PC-3 (cell line): ENCODE data around the gene DNAJC25. TPM values are rescaled to one million over a fixed set of nuclear protein-coding genes. Genes with fewer than 3 reads are reported as not detected.

Source experiments
- ATAC-seq: fragments of 200-7000 bp; cut with Tn5 transposase; 2 replicates; pipeline ENCODE4 v1.9.1; 2020; ENCODE audit warnings: mild to moderate bottlenecking, moderate library complexity
- BruUV-seq: library from RNA; stranded (reverse); fragments of 400-500 nt; replicated peaks from 2 replicates; lab custom pipeline; 2021; lab: Mats Ljungman, UMichigan
- CTCF ChIA-PET: fragments of 300-600 bp; sonication (Branson Sonifier 250); formaldehyde crosslinking; loops from one replicate; lab custom pipeline; 2022; ENCODE audit warnings: antibody characterized with exemption; lab: Charles Lee
- POLR2A ChIA-PET: fragments of 300-600 bp; sonication (Branson Sonifier 250); formaldehyde crosslinking; loops from one replicate; lab custom pipeline; 2022; ENCODE audit warnings: antibody characterized with exemption; ENCODE audit not compliant: unreplicated experiment; lab: Charles Lee
- DNase-seq: peaks from one replicate; pipeline ENCODE4 v3.0.0-alpha.2; 2015
- H2AFZ ChIP-seq: fragments of 300-600 bp; sonication (generic); 2 replicates; pipeline ENCODE4 v1.6.0; 2016; ENCODE audit warnings: antibody characterized with exemption, low read length
- H3F3A ChIP-seq: fragments of 300-600 bp; sonication (generic); one replicate; pipeline ENCODE4 v1.6.0; 2017; ENCODE audit warnings: antibody characterized with exemption, low read length, control low read depth, mild to moderate bottlenecking; ENCODE audit not compliant: unreplicated experiment
- H3K27ac ChIP-seq: fragments of 300-600 bp; sonication (generic); 2 replicates; pipeline ENCODE4 v1.5.1; 2016; ENCODE audit warnings: mild to moderate bottlenecking, low read length
- H3K27me3 ChIP-seq: fragments of 300-600 bp; sonication (generic); 2 replicates; pipeline ENCODE4 v1.6.1; 2016; ENCODE audit warnings: low read length, mixed read lengths
- H3K36me3 ChIP-seq: fragments of 300-600 bp; sonication (generic); 2 replicates; pipeline ENCODE4 v1.6.1; 2016; ENCODE audit warnings: low read depth, mixed run types, low read length, mixed read lengths
- H3K4me1 ChIP-seq: fragments of 300-600 bp; sonication (generic); 2 replicates; pipeline ENCODE4 v1.5.1; 2016; ENCODE audit warnings: low read length; ENCODE audit not compliant: insufficient read depth
- H3K4me2 ChIP-seq: fragments of 300-600 bp; sonication (generic); 2 replicates; pipeline ENCODE4 v1.6.0; 2016; ENCODE audit warnings: low read length
- H3K4me3 ChIP-seq: fragments of 300-600 bp; sonication (generic); 2 replicates; pipeline ENCODE4 v1.5.1; 2016; ENCODE audit warnings: mild to moderate bottlenecking, low read length, mixed read lengths
- H3K79me2 ChIP-seq: fragments of 300-600 bp; sonication (generic); 2 replicates; pipeline ENCODE4 v1.6.1; 2017; ENCODE audit warnings: low read length, mixed read lengths
- H3K9ac ChIP-seq: fragments of 300-600 bp; sonication (generic); 2 replicates; pipeline ENCODE4 v1.6.0; 2016; ENCODE audit warnings: mild to moderate bottlenecking, low read length
- H3K9me2 ChIP-seq: fragments of 300-600 bp; sonication (generic); replicated peaks from 2 replicates; pipeline ENCODE4 v1.6.1; 2016; ENCODE audit warnings: mixed run types, low read length, mixed read lengths
- H3K9me3 ChIP-seq: fragments of 300-600 bp; sonication (generic); 2 replicates; pipeline ENCODE4 v1.6.1; 2016; ENCODE audit warnings: low read length, mixed read lengths
- H4K20me1 ChIP-seq: fragments of 300-600 bp; sonication (generic); 2 replicates; pipeline ENCODE4 v1.6.1; 2016; ENCODE audit warnings: low read length, mixed read lengths
- CTCF ChIP-seq: fragments of 300-600 bp; sonication (generic); conservative IDR thresholded peaks from 2 replicates; pipeline ENCODE4 v1.5.1; 2017; ENCODE audit warnings: antibody characterized with exemption, low read depth, mild to moderate bottlenecking, low read length
- EZH2 ChIP-seq: fragments of 300-600 bp; sonication (generic); IDR thresholded peaks from one replicate; pipeline ENCODE4 v1.6.1; 2017; ENCODE audit warnings: antibody characterized with exemption, mild to moderate bottlenecking, low read length; ENCODE audit not compliant: unreplicated experiment
- EZH2phosphoT487 ChIP-seq: fragments of 300-600 bp; sonication (generic); IDR thresholded peaks from 2 replicates; pipeline ENCODE4 v1.6.1; 2018; ENCODE audit warnings: mild to moderate bottlenecking, antibody characterized with exemption, low read length, borderline replicate concordance
- intact Hi-C: fragments of 100-400 bp; cut with micrococcal nuclease; formaldehyde crosslinking; loops from 2 replicates; pipeline ENCODE4 v1.9.0; 2023
- total RNA-seq: library from RNA; depleted of rRNA; stranded (reverse); fragments of >200 nt; gene quantifications from 2 replicates; pipeline ENCODE4 v1.2.3, GENCODE V29; 2014

DNAJC25 gene
- total RNA-seq, 1 experiment from 2014 or later, result 5.9 TPM

- Histone ChIP-seq H3K4me1 (no peaks in the 10 kb centered on the region), H3K4me3 (no peak overlapping the region), H3K9me2 (no peaks in the 10 kb centered on the region), H3K79me2 (peaks cover 11% of the 10 kb centered on the region; the same call in 1 of the 2 replicates), H3K27me3 (no peaks in the 10 kb centered on the region), H3K36me3 (peaks cover 26% of the 10 kb centered on the region), H3K9ac (no peak overlapping the region), H3K27ac (no peak overlapping the region), H3K4me2 (no peak overlapping the region), H2AFZ (no peak overlapping the region), H3K9me3 (no peaks in the 10 kb centered on the region), H4K20me1 (no peaks in the 10 kb centered on the region), H3F3A (no peaks in the 10 kb centered on the region)
- no peak for TF ChIP-seq EZH2phosphoT487
- CTCF ChIA-PET, result no interaction called here
- DNase-seq (no peak), ATAC-seq (no peak)
- POLR2A ChIA-PET, result no interaction called here
- no TSS peak for BruUV-seq
- intact Hi-C loops, result no loop called here
Measured at GRCh38 chr9:111648066-111648465, 16.9 kb downstream of the DNAJC25 start.

DNA sequence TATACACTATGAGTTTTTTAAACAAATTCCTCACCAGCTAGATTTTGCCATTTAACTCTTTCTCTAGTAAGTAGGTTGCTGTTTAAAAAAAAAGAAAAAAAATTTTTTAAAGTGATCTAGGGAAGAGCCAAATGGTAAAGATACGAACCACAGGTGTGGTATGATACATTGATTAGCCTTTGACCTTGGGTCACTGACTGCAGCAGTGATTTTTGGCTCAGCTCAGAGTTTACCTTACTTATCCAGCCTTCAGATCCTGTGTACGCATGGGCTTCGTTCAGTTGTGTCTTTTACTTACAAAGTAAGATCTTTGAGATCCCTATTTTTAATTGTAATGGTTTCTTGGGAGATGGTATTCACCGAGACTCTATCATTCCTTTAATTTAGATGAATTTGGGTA lies 17.9 kb downstream of the DNAJC25 start:
- peaks cover 24% of the 10 kb centered on the region for H3K36me3 ChIP-seq
- no TSS peak for BruUV-seq
- H4K20me1 ChIP-seq, result no peaks in the 10 kb centered on the region
- no peaks in the 10 kb centered on the region for H3K27me3 ChIP-seq
- peaks cover 11% of the 10 kb centered on the region; the same call in 1 of the 2 replicates for H3K79me2 ChIP-seq
- H3K4me1 ChIP-seq, result no peaks in the 10 kb centered on the region
- H3K9me3 ChIP-seq, result no peaks in the 10 kb centered on the region
- ATAC-seq (no peak), DNase-seq (no peak)
- TF ChIP-seq CTCF (no peak), EZH2phosphoT487 (no peak), EZH2 (no peak)
- H3F3A ChIP-seq, result no peaks in the 10 kb centered on the region
- no peak overlapping the region for H3K4me2 ChIP-seq
- POLR2A ChIA-PET, result no interaction called here
- H3K9me2 ChIP-seq, result no peaks in the 10 kb centered on the region
- H3K4me3 ChIP-seq, result no peak overlapping the region
- no peak overlapping the region for H2AFZ ChIP-seq
- CTCF ChIA-PET, result no interaction called here
- no peak overlapping the region for H3K27ac ChIP-seq
- no peak overlapping the region for H3K9ac ChIP-seq
- intact Hi-C loops, result no loop called here

DNA sequence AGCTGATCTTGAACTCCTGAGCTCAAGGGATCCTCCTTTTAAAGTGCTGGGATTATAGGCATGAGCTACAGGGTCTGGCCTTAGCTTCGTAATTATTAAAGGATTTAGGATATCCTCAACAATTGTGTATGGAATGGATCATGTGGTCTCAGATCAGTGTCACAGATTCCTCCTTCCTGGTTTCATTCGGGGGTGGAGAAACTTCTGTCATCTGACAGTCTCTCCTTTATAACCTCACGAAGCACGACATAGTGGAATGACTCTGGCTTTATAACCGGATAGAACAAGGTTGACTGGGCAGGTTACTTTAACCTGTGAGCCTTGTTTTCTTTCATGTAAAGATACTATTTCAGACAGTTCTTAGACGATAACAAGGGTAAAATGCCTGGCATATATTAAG lies 25.9 kb downstream of the DNAJC25 start:
- Histone ChIP-seq H3K9me3 (no peaks in the 10 kb centered on the region), H3K4me3 (no peak overlapping the region), H4K20me1 (no peaks in the 10 kb centered on the region), H3K4me2 (no peak overlapping the region), H3K36me3 (peaks cover 3% of the 10 kb centered on the region; the same call in 1 of the 2 replicates), H3K27ac (no peak overlapping the region), H3K4me1 (no peaks in the 10 kb centered on the region), H2AFZ (no peak overlapping the region), H3K79me2 (peaks cover 3% of the 10 kb centered on the region), H3K9ac (no peak overlapping the region), H3K9me2 (no peaks in the 10 kb centered on the region), H3F3A (no peaks in the 10 kb centered on the region), H3K27me3 (no peaks in the 10 kb centered on the region)
- CTCF ChIA-PET, result no interaction called here
- ATAC-seq, result no peak
- no peak for DNase-seq
- no TSS peak for BruUV-seq
- TF ChIP-seq CTCF (no peak), EZH2 (no peak), EZH2phosphoT487 (no peak)
- POLR2A ChIA-PET, result no interaction called here
- intact Hi-C loops, result no loop called here
